H9 (cell line): ENCODE measurements around the gene KRTAP19-2. TPM values are rescaled to one million over a fixed set of nuclear protein-coding genes. Genes with fewer than 3 reads are reported as not detected.

Source experiments
- DNase-seq: peaks from one replicate; pipeline ENCODE4 v3.0.0-alpha.2; 2017
- H2AFZ ChIP-seq: one replicate; pipeline ENCODE4 v1.6.1; 2013; ENCODE audit warnings: mild to moderate bottlenecking, low read length, control low read depth, moderate library complexity
- H2AK5ac ChIP-seq: 2 replicates; pipeline ENCODE4 v1.6.1; 2013; ENCODE audit warnings: low read length, control low read depth, mixed read lengths; ENCODE audit not compliant: insufficient read length
- H2BK120ac ChIP-seq: one replicate; pipeline ENCODE4 v1.6.1; 2013; ENCODE audit warnings: low read depth, mild to moderate bottlenecking, low read length, control low read depth, inconsistent platforms; ENCODE audit not compliant: poor library complexity, severe bottlenecking
- H2BK12ac ChIP-seq: 2 replicates; pipeline ENCODE4 v1.6.1; 2013; ENCODE audit warnings: low read length, control low read depth, mixed read lengths, low read depth; ENCODE audit not compliant: insufficient read length
- H2BK15ac ChIP-seq: 2 replicates; pipeline ENCODE4 v1.6.1; 2013; ENCODE audit warnings: low read depth, low read length, control low read depth
- H2BK20ac ChIP-seq: one replicate; pipeline ENCODE4 v1.6.1; 2013; ENCODE audit warnings: low read depth, mild to moderate bottlenecking, low read length, control low read depth, inconsistent platforms; ENCODE audit not compliant: poor library complexity, severe bottlenecking
- H2BK5ac ChIP-seq: 2 replicates; pipeline ENCODE4 v1.6.1; 2013; ENCODE audit warnings: low read length, control low read depth, mixed read lengths; ENCODE audit not compliant: insufficient read length
- H3K14ac ChIP-seq: 2 replicates; pipeline ENCODE4 v1.6.1; 2013; ENCODE audit warnings: low read length, control low read depth; ENCODE audit not compliant: insufficient read depth
- H3K18ac ChIP-seq: 2 replicates; pipeline ENCODE4 v1.6.1; 2013; ENCODE audit warnings: low read depth, mild to moderate bottlenecking, mixed read lengths, low read length, control low read depth; ENCODE audit not compliant: insufficient read length
- H3K23ac ChIP-seq: 2 replicates; pipeline ENCODE4 v1.6.1; 2013; ENCODE audit warnings: low read length, control low read depth, mixed read lengths, low read depth; ENCODE audit not compliant: insufficient read length
- H3K23me2 ChIP-seq: 2 replicates; pipeline ENCODE4 v1.6.1; 2013; ENCODE audit warnings: low read depth, mild to moderate bottlenecking, mixed read lengths, low read length, control low read depth; ENCODE audit not compliant: insufficient read length, poor library complexity, severe bottlenecking
- H3K27ac ChIP-seq: 2 replicates; pipeline ENCODE4 v1.5.1; 2013; ENCODE audit warnings: low read length, control low read depth, mixed read lengths, low read depth; ENCODE audit not compliant: insufficient read length
- H3K27me3 ChIP-seq: 2 replicates; pipeline ENCODE4 v1.6.1; 2013; ENCODE audit warnings: low read length, control low read depth, inconsistent platforms; ENCODE audit not compliant: insufficient read depth
- H3K4ac ChIP-seq: 2 replicates; pipeline ENCODE4 v1.6.1; 2013; ENCODE audit warnings: low read depth, mild to moderate bottlenecking, control low read depth, inconsistent platforms, low read length, moderate library complexity
- H3K4me1 ChIP-seq: 2 replicates; pipeline ENCODE4 v1.6.1; 2013; ENCODE audit warnings: low read length, control low read depth, inconsistent platforms; ENCODE audit not compliant: insufficient read depth
- H3K4me2 ChIP-seq: 2 replicates; pipeline ENCODE4 v1.6.1; 2013; ENCODE audit warnings: low read length, control low read depth, mixed read lengths; ENCODE audit not compliant: insufficient read length, insufficient read depth
- H3K56ac ChIP-seq: 2 replicates; pipeline ENCODE4 v1.6.1; 2013; ENCODE audit warnings: low read depth, mild to moderate bottlenecking, mixed read lengths, low read length, control low read depth; ENCODE audit not compliant: insufficient read length
- H3K79me1 ChIP-seq: 2 replicates; pipeline ENCODE4 v1.6.1; 2013; ENCODE audit warnings: low read depth, mild to moderate bottlenecking, moderate library complexity, low read length, control low read depth, inconsistent platforms; ENCODE audit not compliant: insufficient read depth, poor library complexity, severe bottlenecking
- H3K79me2 ChIP-seq: 2 replicates; pipeline ENCODE4 v1.6.1; 2013; ENCODE audit warnings: low read length, control low read depth, inconsistent platforms; ENCODE audit not compliant: insufficient read depth
- H3K9ac ChIP-seq: 2 replicates; pipeline ENCODE4 v1.6.1; 2013; ENCODE audit warnings: low read length, control low read depth, mixed read lengths; ENCODE audit not compliant: insufficient read length; ENCODE audit errors: extremely low read depth
- H3K9me3 ChIP-seq: one replicate; pipeline ENCODE4 v1.6.1; 2013; ENCODE audit warnings: low read depth, low read length, inconsistent platforms; ENCODE audit not compliant: control insufficient read depth
- H3T11ph ChIP-seq: one replicate; pipeline ENCODE4 v1.6.1; 2013; ENCODE audit warnings: mild to moderate bottlenecking, low read length, control low read depth, inconsistent platforms
- H4K20me1 ChIP-seq: one replicate; pipeline ENCODE4 v1.6.1; 2013; ENCODE audit not compliant: control insufficient read depth, insufficient read length, insufficient read depth
- H4K5ac ChIP-seq: 2 replicates; pipeline ENCODE4 v1.6.1; 2013; ENCODE audit warnings: low read depth, mild to moderate bottlenecking, mixed read lengths, low read length, control low read depth; ENCODE audit not compliant: insufficient read length
- H4K8ac ChIP-seq: replicated peaks from 2 replicates; pipeline ENCODE4 v1.6.1; 2013; ENCODE audit warnings: low read length, control low read depth, mixed read lengths, low read depth; ENCODE audit not compliant: insufficient read length
- H4K91ac ChIP-seq: 2 replicates; pipeline ENCODE4 v1.6.1; 2013; ENCODE audit warnings: low read depth, mild to moderate bottlenecking, moderate library complexity, mixed read lengths, low read length, control low read depth; ENCODE audit not compliant: insufficient read length
- H3K27ac Mint-ChIP-seq, 3 experiments: 2 replicates in 2 of 3; 3 replicates in 1 of 3; pipeline ENCODE4 v1.8.0; 2020 to 2021; ENCODE audit warnings: mixed read lengths in 3 of 3, mild to moderate bottlenecking in 1 of 3, moderate library complexity in 1 of 3
- H3K27me3 Mint-ChIP-seq: 2 replicates; pipeline ENCODE4 v1.8.0; 2021; ENCODE audit warnings: low read depth, mild to moderate bottlenecking, moderate library complexity, mixed read lengths
- H3K36me3 Mint-ChIP-seq, 3 experiments: 2 replicates in 2 of 3; 3 replicates in 1 of 3; pipeline ENCODE4 v1.8.0; 2020 to 2021; ENCODE audit warnings: low read depth in 3 of 3, mixed read lengths in 3 of 3; ENCODE audit not compliant: insufficient read depth in 1 of 3
- H3K4me1 Mint-ChIP-seq, 2 experiments: 2 replicates each; pipeline ENCODE4 v1.8.0; 2020; ENCODE audit warnings: mixed read lengths in 2 of 2
- H3K4me3 Mint-ChIP-seq, 2 experiments: 2 replicates in 1 of 2; 3 replicates in 1 of 2; pipeline ENCODE4 v1.8.0; 2020 to 2021; ENCODE audit warnings: mild to moderate bottlenecking in 2 of 2, mixed read lengths in 2 of 2, moderate library complexity in 1 of 2
- H3K9me3 Mint-ChIP-seq, 2 experiments: 2 replicates in 1 of 2; 3 replicates in 1 of 2; pipeline ENCODE4 v1.8.0; 2020; ENCODE audit warnings: mild to moderate bottlenecking in 2 of 2, mixed read lengths in 2 of 2, moderate library complexity in 1 of 2
- WGBS: extraction: QIAGEN DNeasy Blood & Tissue Kit; methylation state at CpG from one replicate; pipeline ENCODE4 v1.1.7; 2013; ENCODE audit warnings: missing lambda C conversion rate, low lambda C conversion rate, mixed read lengths; ENCODE audit not compliant: insufficient read length; ENCODE audit errors: extremely low coverage; 5-methylcytosine and 5-hydroxymethylcytosine counted together
- total RNA-seq: library from RNA; stranded (reverse); gene quantifications from 2 replicates; pipeline ENCODE4 v1.2.1, GENCODE V29; 2021
- TF ChIP-seq, protein P1 (sequence below): fragments of 200-600 bp; sonication (generic); conservative IDR thresholded peaks from 3 replicates; pipeline ENCODE4 v1.8.0; 2021; ENCODE audit warnings: antibody characterized with exemption, mild to moderate bottlenecking

Gene KRTAP19-2
- total RNA-seq, 1 experiment from 2014 or later: not detected

DNA sequence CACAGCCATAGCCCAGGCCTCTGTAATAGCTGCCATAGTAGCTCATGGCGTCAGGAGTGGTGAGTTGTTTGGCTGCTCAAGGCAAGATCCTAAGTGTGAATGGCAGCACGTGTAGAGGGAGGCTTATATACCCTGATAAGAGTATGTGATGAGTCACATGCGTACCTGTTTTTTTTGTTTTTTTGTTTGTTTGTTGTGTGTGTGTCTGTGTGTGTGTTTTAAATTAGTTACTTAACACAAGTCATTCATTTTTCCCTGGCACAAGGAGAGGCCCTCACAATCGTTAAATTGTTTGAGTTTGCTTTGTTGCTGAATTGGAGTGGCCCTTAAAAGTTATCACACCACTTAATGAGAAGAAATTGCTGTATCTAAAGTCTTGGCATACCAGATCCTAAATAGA, 9.8 kb upstream of the KRTAP19-2 start, which contains the start of gene KRTAP19-4:
KRTAP19-4 (minus strand) TSS at position 101 of the 400 bp plus-strand sequence; CDS start at position 46, 55 bp downstream.
- H3K27ac Mint-ChIP-seq: 0 out of 7 replicates have a peak within 1 kb of the TSS, but pooled peaks of 1 of the 3 experiments have one; percentile 72
- H3K9me3 Mint-ChIP-seq: peaks cover 0 to 10% of the 10 kb centered on the region in 2 experiments; a peak in 1 of 5 replicates
- no peaks in the 10 kb centered on the region for H3K27me3 ChIP-seq
- no peak within 1 kb of the TSS for H3K4me3 Mint-ChIP-seq
- no peak within 1 kb of the TSS for H2AK5ac ChIP-seq
- no peak within 1 kb of the TSS for H2BK12ac ChIP-seq
- no peak within 1 kb of the TSS for H3K23ac ChIP-seq
- no peaks in the 10 kb centered on the region for H3K9me3 ChIP-seq
- H2BK20ac ChIP-seq: no peak within 1 kb of the TSS
- TF ChIP-seq, protein P1, sequence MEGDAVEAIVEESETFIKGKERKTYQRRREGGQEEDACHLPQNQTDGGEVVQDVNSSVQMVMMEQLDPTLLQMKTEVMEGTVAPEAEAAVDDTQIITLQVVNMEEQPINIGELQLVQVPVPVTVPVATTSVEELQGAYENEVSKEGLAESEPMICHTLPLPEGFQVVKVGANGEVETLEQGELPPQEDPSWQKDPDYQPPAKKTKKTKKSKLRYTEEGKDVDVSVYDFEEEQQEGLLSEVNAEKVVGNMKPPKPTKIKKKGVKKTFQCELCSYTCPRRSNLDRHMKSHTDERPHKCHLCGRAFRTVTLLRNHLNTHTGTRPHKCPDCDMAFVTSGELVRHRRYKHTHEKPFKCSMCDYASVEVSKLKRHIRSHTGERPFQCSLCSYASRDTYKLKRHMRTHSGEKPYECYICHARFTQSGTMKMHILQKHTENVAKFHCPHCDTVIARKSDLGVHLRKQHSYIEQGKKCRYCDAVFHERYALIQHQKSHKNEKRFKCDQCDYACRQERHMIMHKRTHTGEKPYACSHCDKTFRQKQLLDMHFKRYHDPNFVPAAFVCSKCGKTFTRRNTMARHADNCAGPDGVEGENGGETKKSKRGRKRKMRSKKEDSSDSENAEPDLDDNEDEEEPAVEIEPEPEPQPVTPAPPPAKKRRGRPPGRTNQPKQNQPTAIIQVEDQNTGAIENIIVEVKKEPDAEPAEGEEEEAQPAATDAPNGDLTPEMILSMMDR: no peak
- no peak within 1 kb of the TSS for H2AFZ ChIP-seq
- no peaks in the 10 kb centered on the region; the same call in 1 of the 2 replicates for H3K27me3 Mint-ChIP-seq
- no peaks in the 10 kb centered on the region for H3K79me2 ChIP-seq
- H3K4me1 ChIP-seq: no peaks in the 10 kb centered on the region
- no peak for DNase-seq
- no peak within 1 kb of the TSS for H3K56ac ChIP-seq
- no peaks in the 10 kb centered on the region for H3K79me1 ChIP-seq
- H3K4ac ChIP-seq: no peak within 1 kb of the TSS
- H4K20me1 ChIP-seq: no peaks in the 10 kb centered on the region
- H4K8ac ChIP-seq: no peak within 1 kb of the TSS
- H3K9ac ChIP-seq: no peak within 1 kb of the TSS
- H3K23me2 ChIP-seq: no peaks in the 10 kb centered on the region
- H3K14ac ChIP-seq: no peak within 1 kb of the TSS
- no CpG with 5 or more reads among the region's 4 CpGs for WGBS
- H2BK5ac ChIP-seq: no peak within 1 kb of the TSS
- H4K5ac ChIP-seq: no peak within 1 kb of the TSS
- no peak within 1 kb of the TSS for H3T11ph ChIP-seq
- H3K36me3 Mint-ChIP-seq: no peaks in the 10 kb centered on the region; a peak in 1 of 7 replicates
- H3K27ac ChIP-seq: no peak within 1 kb of the TSS
- no peak within 1 kb of the TSS for H4K91ac ChIP-seq
- H3K4me1 Mint-ChIP-seq: peaks cover 0 to 3% of the 10 kb centered on the region in 2 experiments; a peak in 2 of 4 replicates
- no peak within 1 kb of the TSS for H2BK120ac ChIP-seq
- H2BK15ac ChIP-seq: no peak within 1 kb of the TSS
- no peak within 1 kb of the TSS for H3K18ac ChIP-seq
- no peak within 1 kb of the TSS for H3K4me2 ChIP-seq
